ENCODE data around the gene TUBB3. TPM values are rescaled to one million over a fixed set of nuclear protein-coding genes. Genes with fewer than 3 reads are reported as not detected.
A peak's percentile ranks its signal among the peaks of the same experiment; 100 is the strongest.

The TUBB3 gene
- total and polyA plus RNA-seq, 2 of the 4 experiments (the other 2 are of a cell fraction) = 311 to 410 TPM

GRCh38 chr16:89893642-89894548 is 29.2 kb upstream of the TUBB3 start:
- no peak for DNase-seq
- TF ChIP-seq CHD1 (IDR thresholded peaks at IDR 0.05; ENCODE audit: low read depth, low read length) (no peak), MAFK (IDR thresholded peaks at IDR 0.05; ENCODE audit: low read depth, low read length) (no peak), MXI1 (IDR thresholded peaks at IDR 0.05; ENCODE audit: borderline replicate concordance, low read depth, low read length) (no peak), POLR2A (IDR thresholded peaks at IDR 0.05; ENCODE audit: low read depth, low read length) (no peak), SMC3 (IDR thresholded peaks at IDR 0.05; ENCODE audit: low read depth, low read length) (no peak)
- Histone ChIP-seq H3K4me2 (ENCODE audit: low read depth, low read length) (no peak overlapping the region), H3K4me1 (ENCODE audit: control insufficient read depth, insufficient read depth, low read length) (no peaks in the 10 kb centered on the region), H4K20me1 (ENCODE audit: insufficient read depth, low read length) (peaks cover 49% of the 10 kb centered on the region), H3K56ac (ENCODE audit: extremely low read depth, insufficient read depth, low read length) (no peak overlapping the region), H3K9ac (ENCODE audit: low read depth, low read length) (no peak overlapping the region), H3K36me3 (ENCODE audit: control insufficient read depth, insufficient read depth, low read length) (peaks cover 66% of the 10 kb centered on the region), H2AFZ (replicated peaks; ENCODE audit: low read length, poor library complexity) (no peak overlapping the region), H3K9me1 (ENCODE audit: insufficient read depth, low read length) (peaks cover 4% of the 10 kb centered on the region), H2AK9ac (replicated peaks; ENCODE audit: low read depth, low read length, poor library complexity) (peak overlapping the region; percentile 37), H3K27ac (ENCODE audit: insufficient read depth, low read length) (no peak overlapping the region), H2BK15ac (ENCODE audit: low read depth, low read length) (no peak overlapping the region), H3K18ac (ENCODE audit: low read depth, low read length) (no peak overlapping the region), H2BK120ac (ENCODE audit: low read depth, low read length) (no peak overlapping the region), H3K79me1 (ENCODE audit: low read depth in 1 of 2, low read length in 2 of 2) (peaks cover 15 to 62% of the 10 kb centered on the region in 2 experiments), H3K23ac (ENCODE audit: low read depth, low read length) (no peak overlapping the region), H4K8ac (ENCODE audit: low read depth in 2 of 2, low read length in 2 of 2) (no peak overlapping the region), H3K4me3 (ENCODE audit: insufficient read depth, low read depth, low read length) (no peak overlapping the region), H3K4ac (ENCODE audit: low read depth, low read length) (no peak overlapping the region), H2AK5ac (ENCODE audit: low read depth, low read length) (no peak overlapping the region), H2BK20ac (ENCODE audit: low read depth, low read length) (no peak overlapping the region), H3K9me3 (ENCODE audit: control insufficient read depth, insufficient read depth, low read length) (no peaks in the 10 kb centered on the region), H3K27me3 (ENCODE audit: control insufficient read depth, insufficient read depth, low read length) (no peaks in the 10 kb centered on the region), H3K14ac (replicated peaks; ENCODE audit: low read depth, low read length) (no peak overlapping the region), H2BK5ac (ENCODE audit: low read depth, low read length, poor library complexity, severe bottlenecking) (no peak overlapping the region), H4K5ac (ENCODE audit: low read depth, low read length) (no peak overlapping the region), H4K91ac (ENCODE audit: insufficient read depth, low read depth, low read length) (no peak overlapping the region)
- CTCF ChIA-PET = no interaction called here
- dilution Hi-C loops (cut with HindIII; ENCODE audit: low sequenced_read_pairs, unreplicated experiment) = no loop called here
- WGBS, 2 experiments (ENCODE audit: extremely low coverage in 2 of 2, insufficient read length in 1 of 2) = 97% methylated on average over 24 of the region's 45 CpGs; no CpG with 5 or more reads in 1 of the 2 experiments
- POLR2A ChIA-PET (ENCODE audit: unreplicated experiment) = no interaction called here
- no peak for ATAC-seq (ENCODE audit: low read depth)
- intact Hi-C loops (cut with micrococcal nuclease) = no loop called here
- in situ Hi-C loops (cut with MboI; ENCODE audit: low sequenced_read_pairs) = no loop called here
- no TSS peak for BruUV-seq (replicated peaks)

Measured in IMR-90 (cell line).